Measurements from ENCODE around the gene APOC1.

The APOC1 gene

GRCh38 chr19:44960906-44961728 lies 46.7 kb downstream of the APOC1 start:
- TF ChIP-seq POLR2AphosphoS5 (IDR thresholded peaks at IDR 0.05; ENCODE audit: low read depth, low read length) (no peak), SIN3A (IDR thresholded peaks at IDR 0.05; ENCODE audit: borderline replicate concordance, insufficient read depth, low read length) (no peak), REST (IDR thresholded peaks at IDR 0.05; ENCODE audit: insufficient read depth in 1 of 2, low read depth in 2 of 2, low read length in 2 of 2) (no peak), TAF1 (IDR thresholded peaks at IDR 0.05; ENCODE audit: borderline replicate concordance, insufficient read depth, low read length) (no peak), FOXP2 (optimal IDR thresholded peaks at IDR 0.05; ENCODE audit: borderline replicate concordance, extremely low read depth, extremely low read length, insufficient read depth) (no peak)

GRCh38 chr19:44961821-44962220 lies 47.4 kb downstream of the APOC1 start:
- TF ChIP-seq TAF1 (IDR thresholded peaks at IDR 0.05; ENCODE audit: borderline replicate concordance, insufficient read depth, low read length) (no peak), REST (IDR thresholded peaks at IDR 0.05; ENCODE audit: insufficient read depth in 1 of 2, low read depth in 2 of 2, low read length in 2 of 2) (no peak), FOXP2 (optimal IDR thresholded peaks at IDR 0.05; ENCODE audit: borderline replicate concordance, extremely low read depth, extremely low read length, insufficient read depth) (no peak), POLR2AphosphoS5 (IDR thresholded peaks at IDR 0.05; ENCODE audit: low read depth, low read length) (no peak), SIN3A (IDR thresholded peaks at IDR 0.05; ENCODE audit: borderline replicate concordance, insufficient read depth, low read length) (no peak)

GRCh38 chr19:44968118-44968517 lies 53.7 kb downstream of the APOC1 start:
- TF ChIP-seq FOXP2 (optimal IDR thresholded peaks at IDR 0.05; ENCODE audit: borderline replicate concordance, extremely low read depth, extremely low read length, insufficient read depth) (no peak), SIN3A (IDR thresholded peaks at IDR 0.05; ENCODE audit: borderline replicate concordance, insufficient read depth, low read length) (no peak), POLR2AphosphoS5 (IDR thresholded peaks at IDR 0.05; ENCODE audit: low read depth, low read length) (no peak), REST (IDR thresholded peaks at IDR 0.05; ENCODE audit: insufficient read depth in 1 of 2, low read depth in 2 of 2, low read length in 2 of 2) (no peak), TAF1 (IDR thresholded peaks at IDR 0.05; ENCODE audit: borderline replicate concordance, insufficient read depth, low read length) (no peak)

- TF ChIP-seq FOXP2 (optimal IDR thresholded peaks at IDR 0.05; ENCODE audit: borderline replicate concordance, extremely low read depth, extremely low read length, insufficient read depth) (no peak), SIN3A (IDR thresholded peaks at IDR 0.05; ENCODE audit: borderline replicate concordance, insufficient read depth, low read length) (no peak), POLR2AphosphoS5 (IDR thresholded peaks at IDR 0.05; ENCODE audit: low read depth, low read length) (no peak), TAF1 (IDR thresholded peaks at IDR 0.05; ENCODE audit: borderline replicate concordance, insufficient read depth, low read length) (no peak), REST (IDR thresholded peaks at IDR 0.05; ENCODE audit: insufficient read depth in 1 of 2, low read depth in 2 of 2, low read length in 2 of 2) (no peak)
Observed at GRCh38 chr19:44968670-44969069, 54.3 kb downstream of the APOC1 start.

Data from PFSK-1 (cell line).